Eye (tissue), 1 donor: ENCODE data around the gene THRB.

ENCODE experiments used
- DNase-seq: peaks from one replicate; pipeline ENCODE4 v3.0.0-alpha.2; 2015

Gene THRB

DNA sequence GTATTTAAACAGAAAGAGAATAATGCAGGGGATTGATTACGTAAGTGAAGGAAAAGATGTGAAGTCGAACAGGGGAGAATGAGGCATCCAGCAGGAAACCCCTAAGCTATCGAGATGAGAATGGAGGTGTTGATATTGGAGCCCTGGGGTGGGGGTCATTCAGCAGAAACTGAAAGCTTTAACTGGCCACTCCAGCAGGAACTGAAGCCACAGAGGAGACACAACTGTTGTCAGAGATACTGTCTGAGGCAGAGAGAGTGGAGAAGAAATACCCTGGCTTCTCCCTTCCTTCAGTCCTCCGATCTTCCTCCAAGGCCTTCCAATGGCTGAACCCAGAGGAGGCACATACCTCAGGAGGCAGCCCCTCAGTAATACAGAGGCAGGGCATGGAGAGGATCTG, 152.4 kb downstream of the THRB start:
- no peak for DNase-seq

DNA sequence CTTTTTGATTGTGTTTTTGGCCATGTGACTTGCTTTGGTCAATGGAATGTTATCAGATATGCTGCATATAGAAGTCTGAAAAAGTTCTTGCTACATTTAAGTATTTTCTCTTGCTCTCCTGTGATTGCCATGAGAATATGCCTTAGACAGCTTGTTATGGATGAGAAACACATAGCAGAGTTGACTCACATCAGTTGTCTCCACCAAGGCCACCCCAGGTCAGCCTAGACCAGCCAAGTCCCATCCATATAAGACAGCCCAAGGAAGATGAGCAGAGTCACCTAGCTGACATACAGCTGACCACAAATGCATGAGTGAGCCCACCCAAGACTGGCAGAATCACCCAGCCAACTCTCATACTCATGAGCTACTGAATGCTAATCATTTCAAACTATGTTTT, 153.0 kb downstream of the THRB start:
- no peak for DNase-seq

DNA sequence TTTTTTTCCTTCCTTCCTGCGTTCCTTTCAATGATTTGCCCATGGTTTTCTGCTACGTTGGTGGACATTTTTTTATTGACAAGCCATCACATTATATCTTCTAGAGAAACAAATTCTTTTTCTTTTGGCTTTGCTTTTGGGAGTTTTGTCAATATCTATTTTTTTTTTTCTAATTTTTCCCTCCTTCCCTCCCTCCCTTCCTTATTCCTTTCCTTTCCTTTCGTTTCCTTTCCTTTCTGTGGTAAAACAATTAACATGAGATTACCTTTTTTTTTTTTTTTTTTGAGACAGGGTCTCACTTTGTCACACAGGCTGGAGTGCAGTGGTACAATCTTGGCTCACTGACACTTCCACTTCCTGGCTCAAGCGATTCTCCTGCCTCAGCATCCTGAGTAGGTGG, 153.7 kb downstream of the THRB start:
- DNase-seq: no peak

DNA sequence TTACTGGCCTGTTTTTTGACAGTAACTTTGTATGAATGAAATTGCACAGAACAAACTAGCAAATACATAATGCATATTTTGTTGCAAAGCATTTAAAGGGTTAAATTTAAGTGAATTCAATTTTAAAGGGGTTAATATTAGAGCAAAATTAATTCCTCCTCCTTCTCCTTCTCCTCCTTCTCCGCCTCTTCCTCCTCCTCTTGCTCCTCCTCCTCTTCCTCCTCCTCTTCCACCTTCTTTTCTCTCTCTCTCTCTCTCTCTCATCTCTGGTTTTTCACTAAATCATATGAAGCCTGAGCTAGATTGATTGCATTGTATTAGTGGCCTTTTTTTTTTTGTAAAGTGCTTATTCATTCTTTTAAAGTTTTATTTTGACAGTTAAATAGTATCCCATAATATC, 154.5 kb downstream of the THRB start:
- no peak for DNase-seq

DNA sequence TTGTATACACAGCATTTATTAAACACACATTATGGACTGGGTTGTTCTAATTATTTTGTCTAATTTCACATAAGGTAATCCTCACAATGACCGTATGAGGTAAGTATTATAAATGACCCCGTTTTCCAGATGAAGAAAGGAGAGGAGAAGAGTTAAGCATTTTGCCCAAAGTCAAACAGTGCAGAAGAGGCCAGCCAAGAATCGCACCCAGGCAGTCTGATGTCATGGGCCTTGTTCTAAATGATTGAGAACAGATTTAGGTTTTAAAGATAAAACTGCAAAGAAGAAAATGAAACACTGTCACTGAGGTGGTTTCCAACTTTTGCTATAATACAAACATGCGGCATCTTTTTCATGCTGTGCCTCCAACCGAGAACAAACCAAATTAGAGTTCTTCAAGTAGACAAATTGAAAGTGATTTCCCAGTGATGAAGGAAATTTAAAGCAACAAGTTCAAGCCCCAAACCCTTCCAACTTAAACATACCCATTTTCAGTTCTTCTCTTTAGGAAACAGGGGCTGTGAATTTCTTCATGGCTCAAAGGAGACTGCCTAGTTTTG, 155.3 kb downstream of the THRB start:
- DNase-seq: peak; percentile 46

DNA sequence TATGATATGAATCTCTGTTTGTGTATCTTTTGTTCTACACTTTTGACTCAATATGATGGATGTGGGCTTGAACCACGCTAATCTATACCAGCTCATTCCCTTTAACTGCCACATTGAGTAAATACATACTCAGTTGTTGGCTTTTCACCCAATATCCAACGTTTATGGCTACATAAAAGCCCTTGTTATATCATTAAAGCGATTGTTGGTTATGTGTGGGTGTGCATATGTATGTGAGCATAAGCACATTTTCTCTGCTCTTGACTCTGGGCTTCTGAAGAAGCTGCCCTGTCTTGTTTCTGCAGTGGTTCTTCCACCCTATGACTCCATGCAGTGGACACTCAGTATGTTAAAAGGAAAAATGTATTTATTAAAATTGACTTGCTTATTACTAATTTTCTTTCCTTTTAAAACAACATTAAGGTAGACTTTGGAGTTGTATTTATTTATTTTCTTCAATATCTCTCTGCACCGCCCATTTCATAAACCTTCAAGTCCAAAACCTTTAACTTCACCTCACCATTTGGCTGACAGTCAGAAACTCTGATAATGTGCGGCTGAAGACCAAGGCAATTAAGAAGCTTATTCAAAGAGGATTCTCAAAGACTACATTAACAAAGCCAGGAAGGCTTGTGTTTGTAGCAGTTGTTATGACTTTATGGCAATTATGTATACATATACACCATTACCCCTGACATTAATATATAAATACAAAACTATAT, 156.1 kb downstream of the THRB start:
- no peak for DNase-seq

DNA sequence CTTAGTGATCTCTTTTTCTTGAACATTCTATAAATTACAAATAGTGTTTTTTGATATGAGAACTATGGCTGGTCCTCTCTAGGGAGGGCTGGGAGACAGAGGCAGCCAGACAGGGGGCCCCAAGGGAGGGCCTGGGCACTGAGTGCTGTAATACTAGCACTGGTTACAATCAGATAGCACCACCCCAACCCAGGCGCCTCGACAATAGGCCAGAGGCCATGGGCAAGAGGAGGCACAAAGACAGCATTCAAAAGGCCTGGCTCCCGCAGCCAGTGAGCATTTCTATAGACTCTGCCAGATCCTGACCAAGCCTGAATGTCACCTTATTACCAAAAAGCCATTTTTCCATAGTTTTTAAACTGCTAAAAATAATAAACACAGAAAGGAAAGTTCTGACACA, 158.5 kb downstream of the THRB start:
- DNase-seq: no peak

DNA sequence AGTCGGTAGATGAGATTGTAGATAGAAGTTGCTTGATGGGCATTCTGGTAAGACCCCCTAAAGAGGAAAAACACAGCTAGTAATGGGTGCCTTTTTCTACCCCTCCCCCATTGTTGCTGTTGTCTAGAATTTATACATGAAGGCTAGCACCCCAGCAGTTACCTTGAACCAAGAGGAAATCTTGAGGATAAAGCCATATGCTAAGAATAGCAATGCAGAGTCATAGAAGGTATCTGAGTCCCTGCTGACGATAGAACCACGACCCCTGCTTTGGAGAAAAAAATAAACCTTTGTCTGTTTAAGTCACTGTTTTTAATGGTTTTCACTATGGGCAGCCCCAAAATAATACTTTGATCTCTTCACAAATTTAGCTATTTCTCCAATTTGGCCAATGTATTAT, 162.6 kb downstream of the THRB start:
- no peak for DNase-seq

DNA sequence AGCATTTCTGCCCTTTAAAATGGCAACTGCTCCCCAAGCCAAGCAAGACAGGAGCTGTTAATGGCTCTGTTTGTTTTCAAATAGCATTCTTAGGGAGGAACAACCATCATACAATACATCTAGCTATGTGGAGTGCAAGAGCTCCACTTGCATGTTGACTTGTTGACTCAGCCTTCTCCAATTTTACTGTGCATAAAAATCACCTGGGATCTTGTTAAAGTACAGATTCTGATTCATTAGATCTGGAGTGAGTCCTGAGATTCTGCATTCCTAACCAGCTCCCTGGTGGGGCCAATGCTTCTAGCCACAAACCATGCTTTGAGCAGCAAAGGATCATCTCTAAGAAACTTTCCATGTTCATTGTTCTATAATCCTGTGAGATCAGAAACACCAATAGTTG, 171.4 kb downstream of the THRB start:
- DNase-seq: no peak

DNA sequence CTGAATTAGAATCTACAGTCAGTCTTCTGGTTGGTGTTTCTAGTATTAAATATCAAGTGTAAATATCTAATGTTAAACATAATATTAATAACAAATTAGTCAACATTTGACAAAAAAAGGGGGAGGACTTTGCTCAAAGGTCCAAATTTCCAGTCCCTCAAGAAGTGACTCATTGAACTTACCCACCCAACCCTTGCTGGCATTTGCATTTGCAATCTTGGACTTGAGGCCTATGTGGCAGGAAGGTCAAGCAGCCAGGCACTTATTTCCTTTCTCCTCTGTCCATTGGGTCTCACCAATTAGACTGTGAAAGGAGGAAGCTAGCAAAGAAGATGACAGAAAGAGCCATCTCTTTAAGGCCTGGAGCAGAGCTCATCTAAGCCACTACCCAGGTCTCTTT, 174.0 kb downstream of the THRB start:
- DNase-seq: no peak

DNA sequence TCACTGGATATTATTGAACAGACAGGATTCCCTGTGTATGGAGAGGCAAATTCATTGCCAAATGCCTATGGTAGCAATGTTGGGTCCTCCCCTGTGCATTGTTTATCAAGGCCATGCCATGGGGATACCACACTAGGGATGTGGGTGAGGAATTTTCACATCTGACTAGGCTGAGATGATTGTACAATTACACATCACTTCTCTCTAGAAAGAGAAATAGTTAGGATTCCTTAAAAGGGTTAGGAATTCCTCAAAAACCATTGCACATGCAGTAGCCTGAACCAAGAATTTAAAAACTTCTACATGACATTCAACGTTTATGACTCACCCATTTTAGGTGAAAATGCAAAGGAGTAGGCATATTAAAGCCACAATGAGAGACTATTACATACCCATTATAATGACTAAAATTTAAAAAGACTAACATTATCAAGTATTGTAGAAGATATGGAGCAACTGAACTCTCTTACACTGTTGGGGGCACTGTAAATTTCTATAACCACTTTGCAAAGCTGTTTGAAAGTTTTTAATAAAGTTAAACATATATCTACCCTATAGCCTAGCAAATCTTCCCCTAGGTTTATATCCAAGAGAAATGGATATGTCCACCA, 175.9 kb downstream of the THRB start:
- DNase-seq: no peak

DNA sequence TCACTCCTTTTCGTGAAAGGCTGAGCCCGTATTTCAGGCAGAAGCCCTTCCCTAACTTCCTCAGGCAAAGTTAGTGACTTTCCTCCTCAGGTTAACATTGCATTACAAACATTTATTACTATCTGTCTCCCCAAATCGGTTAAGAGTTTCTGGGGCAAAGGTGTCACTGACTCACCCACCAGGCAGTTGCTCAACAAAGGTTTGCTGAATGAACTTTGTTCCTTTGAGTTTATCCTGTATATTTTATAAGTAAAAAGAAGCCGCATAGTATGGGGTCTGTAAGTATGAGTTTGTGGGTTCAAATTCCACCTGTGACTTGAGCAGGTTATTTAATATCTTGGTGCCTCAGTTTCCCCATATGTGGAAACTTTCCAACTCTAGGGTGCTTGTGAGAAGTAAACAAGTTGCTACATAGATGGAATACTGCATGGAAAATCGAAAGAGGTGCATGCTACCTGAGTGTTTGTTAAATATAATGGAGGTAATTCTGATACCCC, 177.7 kb downstream of the THRB start:
- DNase-seq: no peak

DNA sequence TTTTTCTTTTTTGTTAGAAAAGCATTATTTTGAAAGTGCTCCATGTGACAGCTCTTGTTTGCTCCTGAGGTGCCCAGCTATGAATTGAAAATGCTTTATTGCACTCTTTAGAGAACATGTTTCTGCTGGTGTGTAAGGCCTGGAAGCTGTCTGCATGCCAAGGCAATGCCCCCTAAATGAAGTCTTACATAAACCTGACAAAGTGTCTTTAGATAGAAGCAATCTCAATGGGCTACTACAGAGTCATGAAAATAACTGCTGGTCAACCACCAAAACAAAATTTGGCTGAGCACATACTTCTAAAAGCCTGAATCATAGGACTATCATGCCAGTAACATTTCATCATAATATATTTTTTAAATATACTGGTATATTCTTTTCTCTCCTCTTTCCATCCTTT, 178.7 kb downstream of the THRB start:
- DNase-seq: no peak

DNA sequence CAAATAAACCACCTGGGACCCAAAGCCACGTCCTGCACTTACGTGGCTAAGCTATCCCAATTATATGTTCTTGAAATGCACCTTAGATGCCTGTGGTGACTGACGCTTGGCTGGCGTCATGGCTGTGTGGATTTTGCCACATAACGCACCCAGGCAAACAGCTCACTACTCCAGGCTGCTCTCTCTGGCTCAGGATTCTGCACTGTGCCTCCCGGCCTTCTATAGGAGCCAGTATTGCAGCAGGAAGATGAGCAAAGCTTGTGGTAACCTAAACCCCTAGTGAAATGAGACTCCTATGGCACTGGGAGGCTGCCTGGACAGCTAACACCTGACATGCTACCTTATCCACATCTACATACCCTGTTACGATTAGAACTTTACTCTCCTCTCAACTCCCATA, 179.3 kb downstream of the THRB start:
- DNase-seq: no peak

DNA sequence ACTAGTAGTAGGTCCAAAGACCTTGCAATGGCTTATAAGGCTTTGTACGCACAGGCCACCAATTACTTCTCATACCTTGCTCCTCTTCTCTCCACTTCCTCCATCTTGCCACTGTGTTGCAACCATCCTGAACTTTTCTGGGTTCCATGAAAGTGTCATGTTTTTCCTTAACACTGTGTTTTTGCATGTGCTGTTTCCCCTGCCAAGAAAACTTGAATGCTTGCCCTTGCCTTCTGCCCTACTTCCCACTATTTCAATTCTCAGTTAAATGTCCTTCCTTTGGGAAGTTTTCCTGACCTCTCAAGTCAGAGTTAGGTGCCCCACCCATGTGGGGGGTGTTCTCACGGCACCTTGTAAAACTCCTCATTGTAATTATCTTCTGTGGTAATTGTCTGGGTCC, 182.8 kb downstream of the THRB start:
- no peak for DNase-seq

DNA sequence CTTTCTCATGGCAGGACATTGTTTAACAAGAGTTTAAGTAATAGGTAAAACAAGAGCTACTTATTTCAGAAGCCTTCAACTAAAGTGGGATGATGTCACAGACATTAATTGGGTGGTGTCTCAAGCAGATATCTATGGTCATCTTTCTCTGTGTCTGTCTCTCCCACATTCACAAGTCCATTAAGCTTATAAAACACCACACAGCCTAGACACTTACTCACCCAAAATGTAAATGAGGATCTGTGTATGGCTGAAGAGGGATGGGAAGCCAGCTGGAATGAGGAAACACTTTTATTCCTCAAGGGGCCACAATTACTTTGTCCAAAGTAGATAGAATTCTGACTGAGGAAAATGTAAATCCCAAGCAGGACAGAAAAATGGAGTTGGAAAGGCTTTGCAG, 183.8 kb downstream of the THRB start:
- DNase-seq: no peak

DNA sequence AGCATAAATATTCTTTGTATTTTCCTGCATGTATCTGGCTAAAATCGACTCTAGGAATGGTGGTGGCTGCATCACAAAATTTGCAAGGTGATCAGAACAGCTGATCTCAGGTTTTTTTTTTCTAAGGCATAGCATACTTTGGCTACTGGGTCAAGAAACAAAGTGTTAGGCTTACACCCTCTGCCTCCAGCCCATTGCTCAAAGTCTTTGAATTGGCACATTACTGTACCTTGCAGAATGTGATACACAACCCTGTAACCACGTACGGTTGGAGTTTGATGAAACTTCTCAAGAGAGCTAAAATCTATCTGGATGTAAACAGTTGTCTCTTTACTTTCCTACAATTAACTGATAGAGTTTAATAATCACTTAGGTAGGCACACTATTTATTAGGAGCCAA, 188.1 kb downstream of the THRB start:
- DNase-seq: no peak

DNA sequence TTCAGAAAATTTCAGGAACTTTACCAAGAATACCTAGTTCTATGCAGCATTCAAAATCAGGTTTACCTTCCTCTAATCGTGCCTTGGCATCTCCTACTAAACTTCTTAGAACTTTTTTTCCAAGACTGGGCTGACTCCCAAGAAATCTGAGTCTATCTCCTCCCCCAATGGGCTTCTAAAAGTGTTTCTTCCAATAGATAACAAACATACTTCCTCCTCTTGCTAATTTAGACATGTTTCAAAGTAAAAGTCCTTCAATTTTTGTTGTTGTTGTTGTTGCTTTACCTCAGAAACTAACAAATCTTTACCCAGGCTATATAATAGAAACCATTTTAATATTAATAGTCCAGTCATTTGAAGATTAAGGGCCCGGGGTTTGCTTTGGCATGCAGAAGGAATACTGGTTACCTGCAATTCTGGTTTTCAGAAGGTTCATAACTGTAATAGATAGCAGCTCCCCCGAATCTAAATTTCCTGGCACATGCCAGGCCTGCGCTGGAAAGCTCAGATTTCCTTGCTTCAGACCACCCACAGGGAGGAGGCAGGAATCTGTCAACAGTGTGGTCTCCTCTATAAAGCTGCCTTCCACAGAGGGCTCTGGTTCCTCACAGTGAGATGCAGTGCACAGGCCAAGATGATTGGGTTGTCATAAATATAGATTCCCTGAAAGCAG, 188.7 kb downstream of the THRB start:
- peak; percentile 43 for DNase-seq

DNA sequence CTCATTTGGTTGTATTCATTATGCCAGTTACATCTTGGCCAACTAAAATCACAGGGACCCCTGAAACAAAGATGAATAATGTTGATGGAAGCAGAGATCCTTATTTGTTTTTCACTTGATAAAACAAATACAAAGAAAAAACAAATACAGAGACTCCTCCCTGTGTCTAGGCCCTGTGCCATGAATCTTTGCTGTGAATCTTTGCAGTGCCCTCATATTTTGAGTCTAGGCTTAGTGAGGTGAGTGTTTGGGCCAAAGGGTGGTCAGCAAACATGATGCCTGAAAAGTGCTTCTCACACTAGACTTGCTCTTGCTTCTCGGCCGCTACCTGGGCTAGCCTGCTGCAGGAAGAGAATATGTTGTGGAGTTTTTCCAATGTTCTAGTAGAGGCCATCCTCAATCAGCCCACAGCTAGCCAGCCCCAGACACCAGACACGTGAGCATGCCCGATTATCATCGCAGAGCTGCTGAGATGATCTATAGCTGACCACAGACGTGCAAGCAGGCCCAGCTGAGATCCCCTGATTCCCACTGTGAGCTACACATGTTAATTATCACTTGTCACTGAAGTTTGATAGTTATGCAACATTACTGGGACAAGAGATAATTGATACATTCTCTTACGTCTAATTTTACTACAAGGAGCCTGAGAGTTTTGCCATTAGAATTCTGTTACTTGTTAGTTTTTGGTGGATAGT, 191.4 kb downstream of the THRB start:
- no peak for DNase-seq

DNA sequence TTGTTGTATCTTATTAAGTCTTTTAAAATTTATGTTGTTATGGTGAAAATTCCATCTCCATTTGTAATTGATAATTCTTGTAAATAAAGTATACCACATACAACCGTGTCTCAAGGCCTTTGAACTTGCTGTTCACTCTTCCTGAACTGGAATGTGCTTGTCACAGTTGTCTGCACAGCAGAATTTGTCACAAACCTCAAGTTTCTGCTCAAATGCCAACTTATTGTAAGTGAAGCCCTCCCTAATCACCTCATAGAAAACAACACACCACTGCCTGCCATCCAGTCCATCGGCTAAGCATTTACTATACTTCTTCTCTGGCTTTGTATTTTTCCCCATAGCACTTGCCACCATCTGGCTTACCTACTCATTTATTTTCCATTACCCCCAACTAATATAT, 192.3 kb downstream of the THRB start:
- no peak for DNase-seq

DNA sequence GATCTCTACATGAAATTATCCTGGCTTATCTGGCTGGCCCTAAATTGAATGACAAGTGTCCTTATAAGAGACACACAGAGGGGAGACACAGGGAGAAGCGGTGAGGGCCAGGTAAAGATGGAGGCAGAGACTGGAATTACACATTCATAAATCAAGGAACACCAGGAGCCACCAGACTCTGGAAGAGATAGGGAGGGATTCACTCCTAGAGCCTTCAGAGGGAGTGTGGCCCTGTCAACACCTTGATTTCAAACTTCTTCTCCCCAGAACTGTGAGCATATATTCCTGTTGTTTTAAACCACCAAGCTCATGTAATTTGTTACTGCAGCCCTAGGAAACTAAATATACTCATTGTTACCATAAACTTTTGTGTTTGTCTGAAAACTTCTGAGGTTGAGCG, 193.7 kb downstream of the THRB start:
- no peak for DNase-seq

DNA sequence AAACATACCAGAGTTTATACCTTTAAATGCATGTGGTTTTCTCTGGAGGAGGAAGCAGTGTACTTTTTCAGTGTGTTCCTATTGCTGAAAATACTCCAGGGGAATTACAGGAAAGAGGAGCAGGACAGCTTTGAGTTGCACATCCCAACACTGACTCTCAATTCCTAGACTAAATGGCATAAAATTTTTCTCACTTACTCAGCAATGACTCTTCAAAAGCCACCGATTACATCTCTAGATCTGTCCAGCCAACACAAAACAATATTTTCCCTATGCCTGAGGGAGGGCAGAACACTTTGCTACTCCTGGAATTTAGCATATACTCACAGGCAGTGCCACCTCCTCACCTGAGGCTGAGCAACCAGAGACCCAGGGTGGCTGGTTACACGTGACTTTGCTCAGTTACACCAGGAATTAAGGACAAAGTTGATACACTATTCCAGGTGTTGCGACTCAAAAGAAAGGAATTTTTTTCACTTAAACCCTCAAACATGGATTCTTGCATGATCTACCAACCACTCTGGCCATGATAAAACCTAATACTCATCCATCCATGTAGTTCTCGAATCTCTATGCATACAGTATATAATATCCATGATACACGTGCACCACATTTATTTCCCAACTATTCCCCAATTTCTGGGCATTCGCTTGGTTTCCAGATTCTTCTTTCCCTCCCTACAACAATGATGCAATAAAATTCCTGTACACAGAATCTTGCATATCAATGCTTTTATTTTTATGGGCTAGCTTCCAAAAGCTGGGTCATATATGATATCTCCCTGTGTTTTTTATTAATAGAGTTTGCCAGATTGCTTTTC, 194.6 kb downstream of the THRB start:
- DNase-seq: peak; percentile 37
